ENCODE measurements around the gene DDC.

DNA sequence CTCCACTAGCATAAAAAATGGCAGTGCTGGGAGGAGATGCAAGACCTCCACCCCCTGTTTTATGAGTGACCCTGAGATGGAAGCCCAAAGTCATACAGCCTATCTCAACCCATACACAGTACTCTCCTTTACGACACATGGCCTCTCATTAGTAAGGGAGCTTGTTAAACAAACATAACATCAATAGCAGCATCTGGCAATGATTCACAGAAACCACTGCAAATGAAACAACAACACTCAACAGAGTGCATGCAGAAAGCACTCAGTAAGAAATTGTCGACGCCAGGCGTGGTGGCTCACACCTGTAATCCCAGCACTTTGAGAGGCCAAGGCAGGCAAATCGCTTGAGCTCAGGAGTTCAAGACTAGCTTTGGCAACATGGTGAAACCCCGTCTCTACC, 87.6 kb downstream of the DDC start:
- TF ChIP-seq, protein P1, sequence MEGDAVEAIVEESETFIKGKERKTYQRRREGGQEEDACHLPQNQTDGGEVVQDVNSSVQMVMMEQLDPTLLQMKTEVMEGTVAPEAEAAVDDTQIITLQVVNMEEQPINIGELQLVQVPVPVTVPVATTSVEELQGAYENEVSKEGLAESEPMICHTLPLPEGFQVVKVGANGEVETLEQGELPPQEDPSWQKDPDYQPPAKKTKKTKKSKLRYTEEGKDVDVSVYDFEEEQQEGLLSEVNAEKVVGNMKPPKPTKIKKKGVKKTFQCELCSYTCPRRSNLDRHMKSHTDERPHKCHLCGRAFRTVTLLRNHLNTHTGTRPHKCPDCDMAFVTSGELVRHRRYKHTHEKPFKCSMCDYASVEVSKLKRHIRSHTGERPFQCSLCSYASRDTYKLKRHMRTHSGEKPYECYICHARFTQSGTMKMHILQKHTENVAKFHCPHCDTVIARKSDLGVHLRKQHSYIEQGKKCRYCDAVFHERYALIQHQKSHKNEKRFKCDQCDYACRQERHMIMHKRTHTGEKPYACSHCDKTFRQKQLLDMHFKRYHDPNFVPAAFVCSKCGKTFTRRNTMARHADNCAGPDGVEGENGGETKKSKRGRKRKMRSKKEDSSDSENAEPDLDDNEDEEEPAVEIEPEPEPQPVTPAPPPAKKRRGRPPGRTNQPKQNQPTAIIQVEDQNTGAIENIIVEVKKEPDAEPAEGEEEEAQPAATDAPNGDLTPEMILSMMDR (optimal IDR thresholded peaks at IDR 0.05 in 1 of 3, IDR thresholded peaks at IDR 0.05 in 1 of 3, conservative IDR thresholded peaks at IDR 0.05 in 1 of 3; ENCODE audit: extremely low read depth in 1 of 3, insufficient read depth in 2 of 3, low read length in 3 of 3): no peak
- no peak for TF ChIP-seq EZH2 (IDR thresholded peaks at IDR 0.05; ENCODE audit: low read length)

All from keratinocyte (primary cell).